Choroid plexus epithelial cell (primary cell): ENCODE data around the gene NTM.

Source experiments
- DNase-seq: peaks from one replicate; pipeline ENCODE4 v3.0.0-alpha.2; 2010; ENCODE audit warnings: low read depth
- H3K4me3 ChIP-seq: 2 replicates; pipeline ENCODE4 v1.5.1; 2011; ENCODE audit warnings: low read depth, mild to moderate bottlenecking, control low read depth, low read length, moderate library complexity
- TF ChIP-seq, protein P1 (sequence below): conservative IDR thresholded peaks from 2 replicates; pipeline ENCODE4 v1.5.1; 2011; ENCODE audit warnings: low read depth, mild to moderate bottlenecking, control low read depth, inconsistent platforms, low read length, moderate library complexity

The NTM gene

DNA sequence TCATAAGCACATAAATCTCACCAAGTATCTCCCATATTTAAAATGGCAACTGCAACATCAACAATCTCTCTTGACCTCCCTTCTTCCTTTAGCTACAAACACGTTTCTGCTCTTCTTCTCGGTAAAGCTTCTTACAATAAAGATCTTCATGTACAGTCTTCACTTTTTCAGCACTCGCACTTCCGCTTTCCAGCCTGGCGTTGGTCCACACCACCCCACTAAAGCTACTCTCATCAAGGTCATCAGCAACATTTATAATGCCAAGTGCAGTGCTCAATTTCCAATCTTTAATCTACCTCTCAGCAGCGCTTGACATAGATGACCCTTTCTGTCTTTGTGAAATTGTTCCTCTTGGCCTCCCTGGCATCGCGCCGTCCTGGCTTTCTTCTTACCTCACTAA, 33.6 kb downstream of the NTM start:
- no peak for DNase-seq
- TF ChIP-seq, protein P1, sequence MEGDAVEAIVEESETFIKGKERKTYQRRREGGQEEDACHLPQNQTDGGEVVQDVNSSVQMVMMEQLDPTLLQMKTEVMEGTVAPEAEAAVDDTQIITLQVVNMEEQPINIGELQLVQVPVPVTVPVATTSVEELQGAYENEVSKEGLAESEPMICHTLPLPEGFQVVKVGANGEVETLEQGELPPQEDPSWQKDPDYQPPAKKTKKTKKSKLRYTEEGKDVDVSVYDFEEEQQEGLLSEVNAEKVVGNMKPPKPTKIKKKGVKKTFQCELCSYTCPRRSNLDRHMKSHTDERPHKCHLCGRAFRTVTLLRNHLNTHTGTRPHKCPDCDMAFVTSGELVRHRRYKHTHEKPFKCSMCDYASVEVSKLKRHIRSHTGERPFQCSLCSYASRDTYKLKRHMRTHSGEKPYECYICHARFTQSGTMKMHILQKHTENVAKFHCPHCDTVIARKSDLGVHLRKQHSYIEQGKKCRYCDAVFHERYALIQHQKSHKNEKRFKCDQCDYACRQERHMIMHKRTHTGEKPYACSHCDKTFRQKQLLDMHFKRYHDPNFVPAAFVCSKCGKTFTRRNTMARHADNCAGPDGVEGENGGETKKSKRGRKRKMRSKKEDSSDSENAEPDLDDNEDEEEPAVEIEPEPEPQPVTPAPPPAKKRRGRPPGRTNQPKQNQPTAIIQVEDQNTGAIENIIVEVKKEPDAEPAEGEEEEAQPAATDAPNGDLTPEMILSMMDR: no peak

DNA sequence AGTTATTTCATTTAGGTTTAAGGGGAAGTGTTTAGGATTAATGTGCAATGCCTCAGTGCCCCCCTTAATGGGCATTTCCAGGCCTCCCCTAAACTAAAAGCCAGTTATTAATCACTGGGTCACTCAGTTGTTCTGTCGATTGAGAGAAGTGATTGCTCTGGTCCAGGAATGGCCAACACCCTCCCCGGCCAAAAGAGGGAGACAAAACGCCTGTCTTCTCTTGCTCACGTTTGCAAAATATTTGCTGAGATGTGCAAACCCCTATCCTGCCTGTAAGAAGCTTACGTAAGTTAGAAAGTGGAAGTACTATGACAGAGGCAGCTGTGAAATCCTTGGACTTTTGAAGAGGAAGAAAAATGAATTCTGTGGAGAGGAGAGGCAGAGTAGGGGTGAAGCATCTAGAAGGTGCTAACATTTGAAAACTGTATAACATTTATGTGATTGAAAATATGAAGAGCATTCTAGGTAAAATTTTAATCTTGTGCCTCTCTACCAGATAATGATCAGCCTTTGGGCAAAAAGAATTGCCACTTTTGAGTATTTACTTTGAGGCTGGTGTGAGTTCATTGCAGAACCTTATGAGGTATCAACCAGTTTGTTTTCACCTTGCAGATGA, 37.7 kb downstream of the NTM start:
- no peak overlapping the region for H3K4me3 ChIP-seq
- TF ChIP-seq, protein P1: peak; percentile 51
- DNase-seq: peak; percentile 26

More for the DNA sequence above, 33.6 kb downstream of the NTM start:
- H3K4me3 ChIP-seq: no peak overlapping the region

DNA sequence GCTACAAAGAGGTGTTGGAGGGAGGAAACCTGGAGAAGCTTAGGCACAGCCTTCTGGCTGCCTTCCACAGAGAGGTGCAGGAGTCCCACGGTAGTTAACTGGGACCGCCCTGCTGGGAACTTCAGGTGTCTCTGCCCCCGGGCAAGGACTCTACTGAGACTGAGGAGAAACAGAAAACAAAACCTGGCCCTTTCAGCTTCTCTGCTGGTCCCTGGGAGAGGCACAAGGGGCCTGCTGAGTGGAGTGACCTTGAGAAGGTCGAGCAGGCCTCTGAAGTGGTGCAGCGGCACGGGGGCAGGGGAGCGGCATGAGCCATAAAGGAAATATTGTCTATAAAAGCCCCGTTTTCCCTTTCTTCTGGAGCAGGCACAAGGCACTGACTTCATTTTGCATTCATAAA, 38.9 kb downstream of the NTM start:
- TF ChIP-seq, protein P1: no peak
- DNase-seq: no peak
- H3K4me3 ChIP-seq: no peak overlapping the region

DNA sequence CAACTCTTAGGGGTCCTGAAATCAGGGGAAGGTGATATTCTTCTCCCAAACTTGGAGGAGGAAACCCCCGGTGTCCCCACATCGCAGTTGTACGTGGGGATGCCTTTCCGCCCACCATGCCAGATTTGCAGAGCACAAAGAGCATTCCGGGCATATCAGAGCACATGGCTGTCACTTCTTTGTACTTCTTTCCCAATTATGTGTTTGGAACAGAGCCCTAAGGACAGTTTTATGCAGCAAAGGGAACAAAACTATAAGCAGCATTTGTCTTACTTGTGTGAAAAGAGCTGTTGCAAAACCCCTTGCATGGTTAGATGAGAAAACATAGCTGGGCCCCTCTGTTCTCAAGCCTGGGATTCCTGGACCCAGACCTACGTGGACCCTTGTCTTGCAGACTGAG, 41.2 kb downstream of the NTM start:
- H3K4me3 ChIP-seq: no peak overlapping the region
- DNase-seq: no peak
- TF ChIP-seq, protein P1: no peak

DNA sequence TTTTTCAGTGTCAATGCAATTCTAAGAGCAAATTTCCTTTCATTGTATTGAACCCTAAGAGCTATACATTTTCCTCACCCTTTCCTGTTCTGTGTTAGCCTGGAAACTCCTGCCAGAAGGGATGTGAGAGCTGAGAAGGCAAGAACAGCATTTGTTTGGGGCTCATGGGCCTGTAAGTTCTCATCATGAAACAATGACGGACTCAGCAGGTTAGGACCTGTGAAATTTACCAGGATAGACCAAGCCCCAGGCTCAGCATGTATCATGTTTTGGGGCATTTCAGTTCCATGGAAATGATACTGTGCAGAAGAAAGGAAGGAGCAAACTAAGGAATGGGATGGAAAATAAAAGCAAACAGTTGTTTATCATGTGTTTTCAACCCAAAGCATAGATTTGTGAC, 41.6 kb downstream of the NTM start:
- TF ChIP-seq, protein P1: no peak
- H3K4me3 ChIP-seq: no peak overlapping the region
- DNase-seq: no peak

DNA sequence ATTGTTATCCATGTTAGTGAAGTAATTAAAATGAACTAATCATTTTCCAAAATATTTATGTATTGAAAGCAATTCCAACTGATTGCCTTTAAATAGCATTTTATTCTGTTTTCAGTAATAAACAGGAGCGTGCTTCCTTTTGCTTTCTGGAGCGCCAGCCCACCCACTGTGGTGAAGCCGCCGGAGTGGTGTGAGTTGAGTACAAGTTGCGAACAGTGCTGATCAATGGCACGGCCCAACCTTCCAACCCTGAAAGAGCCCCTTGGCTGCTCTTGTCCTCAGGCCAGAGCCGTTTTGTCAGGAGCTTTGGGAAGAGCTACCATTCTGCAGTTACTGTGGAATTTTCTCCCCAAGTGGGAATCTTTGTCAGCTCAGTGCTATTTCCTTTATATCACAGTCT, 42.8 kb downstream of the NTM start:
- H3K4me3 ChIP-seq: no peak overlapping the region
- TF ChIP-seq, protein P1: no peak
- no peak for DNase-seq

DNA sequence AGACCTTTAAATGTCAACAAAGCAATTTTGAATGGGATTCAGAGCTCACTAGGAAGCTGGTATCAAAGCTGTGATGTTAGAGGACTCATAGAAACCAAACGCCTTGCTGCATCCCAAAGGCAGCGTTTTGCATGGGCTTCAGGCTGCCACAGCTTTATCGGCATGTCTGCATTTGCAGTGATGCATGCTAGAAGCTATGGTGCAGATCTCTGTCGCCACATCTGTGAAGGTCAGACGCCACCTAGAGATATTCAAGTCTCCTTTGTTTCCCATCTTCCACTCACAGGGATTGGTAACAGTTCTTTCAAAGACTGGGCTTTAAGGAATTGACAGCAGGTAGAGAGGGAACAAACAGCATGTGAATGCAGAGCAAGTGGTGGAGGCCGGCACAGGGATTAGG, 47.8 kb downstream of the NTM start:
- TF ChIP-seq, protein P1: no peak
- no peak overlapping the region for H3K4me3 ChIP-seq
- DNase-seq: no peak
